ENCODE data around the gene PPP3CA. TPM values are rescaled to one million over a fixed set of nuclear protein-coding genes. Genes with fewer than 3 reads are reported as not detected.

The PPP3CA gene
- total and polyA plus RNA-seq, 5 donors, result 8.3 to 27.2 (median 18.7) TPM

DNA sequence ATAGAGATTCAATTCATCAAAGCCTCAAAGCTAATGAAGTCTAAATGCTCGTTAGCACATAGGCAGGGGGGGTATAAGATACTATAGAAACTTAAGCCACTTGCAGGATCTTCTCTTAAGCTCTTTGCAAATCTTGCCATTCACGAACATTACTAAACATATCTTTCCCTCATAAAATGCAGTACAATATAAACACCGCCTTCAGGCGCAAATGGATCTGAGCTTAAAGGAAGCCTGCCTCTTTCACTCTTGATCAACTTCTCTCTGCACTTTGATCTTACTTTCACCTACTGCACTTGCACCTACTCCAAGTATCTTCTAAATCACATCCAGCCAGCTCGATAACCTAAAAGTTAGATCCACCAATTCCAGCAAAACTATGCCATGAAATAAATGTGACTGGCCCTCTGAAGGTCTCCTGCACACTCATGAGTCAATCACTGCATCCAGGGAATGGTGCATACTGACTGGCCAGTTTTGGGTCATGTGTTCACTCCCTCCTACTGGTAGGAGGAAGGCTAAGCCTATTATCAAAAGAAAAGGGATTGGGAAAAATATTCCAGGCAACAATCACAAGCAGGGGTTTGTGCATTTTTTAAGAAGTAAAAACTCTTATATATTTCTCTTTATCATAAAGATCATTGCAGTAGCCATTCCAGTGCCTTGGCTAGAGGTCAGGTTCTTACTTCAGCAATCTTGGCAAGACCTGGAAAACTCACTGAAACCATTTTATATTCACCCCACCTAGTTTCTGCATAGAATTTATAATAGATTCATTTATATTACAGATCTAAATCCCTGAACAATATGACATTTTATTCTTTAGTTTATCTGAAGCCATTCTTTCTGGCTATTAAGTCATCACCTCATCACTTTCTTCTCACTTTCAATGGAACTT, 222.0 kb downstream of the PPP3CA start:
- Histone ChIP-seq H3K9me3 (ENCODE audit: control insufficient read depth, low read length) (no peaks in the 10 kb centered on the region), H3K27me3 (ENCODE audit: control insufficient read depth, insufficient read depth) (no peaks in the 10 kb centered on the region), H3K4me3 (ENCODE audit: low read length) (no peak overlapping the region), H3K4me1 (ENCODE audit: control insufficient read depth, insufficient read depth, low read length) (no peaks in the 10 kb centered on the region), H3K27ac (ENCODE audit: low read length) (no peak overlapping the region)
- intact Hi-C loops (cut with DNase I), result no loop called here
- DNase-seq, result no peak
- WGBS, result 94% methylated on average over 5 of the region's 5 CpGs
- no peak for ATAC-seq

DNA sequence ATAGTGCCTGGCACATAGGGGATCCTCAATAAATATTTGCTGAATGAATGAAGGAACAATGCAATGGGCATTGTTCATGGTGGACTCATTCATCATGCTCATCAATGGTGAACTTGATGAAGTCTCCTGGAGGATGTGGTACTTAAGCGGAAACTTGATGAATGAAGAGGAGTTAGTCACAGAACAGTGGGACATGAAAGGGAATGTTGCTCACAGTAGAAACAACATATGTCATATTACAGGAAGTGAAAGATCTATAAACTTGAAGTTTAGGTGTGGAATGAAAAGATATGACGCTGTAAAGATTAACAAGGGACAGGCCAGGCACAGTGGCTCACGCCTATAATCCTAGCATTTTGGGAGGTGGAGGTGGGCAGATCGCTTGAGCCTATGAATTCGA, 224.1 kb downstream of the PPP3CA start:
- ATAC-seq, result no peak
- WGBS, result 95% methylated on average over 5 of the region's 5 CpGs
- DNase-seq, result no peak

GRCh38 chr4:101122019-101122418, 225.3 kb downstream of the PPP3CA start:
- Histone ChIP-seq H3K27ac (ENCODE audit: low read length) (no peak overlapping the region), H3K4me3 (ENCODE audit: low read length) (no peak overlapping the region), H3K4me1 (ENCODE audit: control insufficient read depth, insufficient read depth, low read length) (no peaks in the 10 kb centered on the region), H3K9me3 (ENCODE audit: control insufficient read depth, low read length) (no peaks in the 10 kb centered on the region), H3K27me3 (ENCODE audit: control insufficient read depth, insufficient read depth) (no peaks in the 10 kb centered on the region)
- intact Hi-C loops (cut with DNase I), result no loop called here
- DNase-seq (no peak), ATAC-seq (no peak)

More for the DNA sequence above, 224.1 kb downstream of the PPP3CA start:
- intact Hi-C loops (cut with DNase I), result no loop called here
- no peaks in the 10 kb centered on the region for H3K9me3 ChIP-seq (ENCODE audit: control insufficient read depth, low read length)
- H3K4me3 ChIP-seq (ENCODE audit: low read length), result no peak overlapping the region
- H3K27me3 ChIP-seq (ENCODE audit: control insufficient read depth, insufficient read depth), result no peaks in the 10 kb centered on the region
- no peaks in the 10 kb centered on the region for H3K4me1 ChIP-seq (ENCODE audit: control insufficient read depth, insufficient read depth, low read length)
- no peak overlapping the region for H3K27ac ChIP-seq (ENCODE audit: low read length)

DNA sequence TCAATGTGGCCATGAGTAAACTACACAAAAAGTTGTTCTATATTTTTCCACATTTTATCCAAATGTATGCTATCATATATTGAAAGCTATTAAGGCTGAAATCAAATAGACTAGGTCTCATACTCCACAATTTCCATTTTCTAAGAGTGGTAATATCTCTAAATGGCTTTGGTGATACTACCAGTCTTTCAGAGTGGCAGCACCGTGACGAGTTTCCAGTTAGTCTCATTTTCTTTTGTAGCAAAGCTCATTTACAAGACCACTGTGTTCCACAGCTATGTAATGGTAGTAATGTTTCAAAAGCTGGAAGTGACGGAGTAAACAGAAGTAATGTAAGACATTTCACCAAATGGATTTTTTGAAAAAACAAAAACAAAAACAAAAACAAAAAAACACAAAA, 228.2 kb downstream of the PPP3CA start:
- Histone ChIP-seq H3K4me3 (ENCODE audit: low read length) (no peak overlapping the region), H3K27ac (ENCODE audit: low read length) (no peak overlapping the region), H3K9me3 (ENCODE audit: control insufficient read depth, low read length) (no peaks in the 10 kb centered on the region), H3K4me1 (ENCODE audit: control insufficient read depth, insufficient read depth, low read length) (no peaks in the 10 kb centered on the region), H3K27me3 (ENCODE audit: control insufficient read depth, insufficient read depth) (no peaks in the 10 kb centered on the region)
- DNase-seq (no peak), ATAC-seq (no peak)
- intact Hi-C loops (cut with DNase I), result no loop called here
- 90% methylated on average over 3 of the region's 3 CpGs for WGBS

GRCh38 chr4:101118617-101119016, 228.7 kb downstream of the PPP3CA start:
- no peaks in the 10 kb centered on the region for H3K9me3 ChIP-seq (ENCODE audit: control insufficient read depth, low read length)
- no peak overlapping the region for H3K4me3 ChIP-seq (ENCODE audit: low read length)
- 71% methylated on average over 1 of the region's 1 CpG for WGBS
- no peak for DNase-seq
- ATAC-seq, result no peak
- intact Hi-C loops (cut with DNase I), result no loop called here
- no peak overlapping the region for H3K27ac ChIP-seq (ENCODE audit: low read length)
- no peaks in the 10 kb centered on the region for H3K4me1 ChIP-seq (ENCODE audit: control insufficient read depth, insufficient read depth, low read length)
- H3K27me3 ChIP-seq (ENCODE audit: control insufficient read depth, insufficient read depth), result no peaks in the 10 kb centered on the region

- H3K27me3 ChIP-seq (ENCODE audit: control insufficient read depth, insufficient read depth), result no peaks in the 10 kb centered on the region
- H3K27ac ChIP-seq (ENCODE audit: low read length), result no peak overlapping the region
- H3K4me1 ChIP-seq (ENCODE audit: control insufficient read depth, insufficient read depth, low read length), result no peaks in the 10 kb centered on the region
- no peak for ATAC-seq
- intact Hi-C loops (cut with DNase I), result no loop called here
- H3K4me3 ChIP-seq (ENCODE audit: low read length), result no peak overlapping the region
- WGBS, result 67% methylated on average over 4 of the region's 4 CpGs
- DNase-seq, result no peak
- no peaks in the 10 kb centered on the region for H3K9me3 ChIP-seq (ENCODE audit: control insufficient read depth, low read length)
These were observed 231.4 kb downstream of the PPP3CA start for GRCh38 chr4:101115887-101116286.

DNA sequence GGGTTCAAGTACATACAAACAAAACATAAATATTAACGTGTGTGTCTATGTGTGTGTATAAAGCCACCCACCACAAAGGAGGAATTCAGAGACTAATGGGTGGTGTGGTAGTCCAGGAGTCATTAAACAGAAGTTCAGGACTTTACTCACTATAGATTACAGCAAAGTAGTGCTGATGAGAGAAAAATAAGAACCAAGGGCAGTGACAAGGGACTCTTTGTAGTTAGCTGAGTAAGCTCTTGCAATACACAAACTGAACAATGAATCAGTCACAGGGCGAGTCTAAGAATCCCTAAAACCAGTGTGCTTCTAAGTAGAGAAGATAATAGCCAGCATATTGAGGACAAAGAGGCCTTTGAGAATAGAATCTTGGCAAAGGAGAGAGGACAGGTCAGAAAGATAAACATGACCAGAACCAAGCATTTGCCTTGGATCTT, 232.4 kb downstream of the PPP3CA start:
- Histone ChIP-seq H3K4me3 (ENCODE audit: low read length) (no peak overlapping the region), H3K27me3 (ENCODE audit: control insufficient read depth, insufficient read depth) (no peaks in the 10 kb centered on the region), H3K9me3 (ENCODE audit: control insufficient read depth, low read length) (no peaks in the 10 kb centered on the region), H3K4me1 (ENCODE audit: control insufficient read depth, insufficient read depth, low read length) (no peaks in the 10 kb centered on the region), H3K27ac (ENCODE audit: low read length) (no peak overlapping the region)
- DNase-seq (peak in 1 of 3 donors; percentile 11), ATAC-seq (peak; percentile 87 to 90)
- intact Hi-C loops (cut with DNase I), result no loop called here
- WGBS, result 48% methylated on average over 2 of the region's 2 CpGs

- Histone ChIP-seq H3K27ac (ENCODE audit: low read length) (no peak overlapping the region), H3K9me3 (ENCODE audit: control insufficient read depth, low read length) (no peaks in the 10 kb centered on the region), H3K4me3 (ENCODE audit: low read length) (no peak overlapping the region), H3K27me3 (ENCODE audit: control insufficient read depth, insufficient read depth) (no peaks in the 10 kb centered on the region), H3K4me1 (ENCODE audit: control insufficient read depth, insufficient read depth, low read length) (peaks cover 8% of the 10 kb centered on the region)
- DNase-seq (no peak), ATAC-seq (no peak)
- intact Hi-C loops (cut with DNase I), result no loop called here
- 81% methylated on average over 6 of the region's 6 CpGs for WGBS
These were observed 242.8 kb downstream of the PPP3CA start for GRCh38 chr4:101104312-101105052.

- H3K27ac ChIP-seq (ENCODE audit: low read length), result no peak overlapping the region
- WGBS, result 24% methylated on average over 4 of the region's 4 CpGs
These were observed 243.8 kb downstream of the PPP3CA start for GRCh38 chr4:101103381-101104142.

GRCh38 chr4:101102114-101102742, 245.1 kb downstream of the PPP3CA start:
- peak; percentile 78 to 88 for ATAC-seq
- WGBS, result 10% methylated on average over 1 of the region's 1 CpG
- intact Hi-C loops (cut with DNase I), result no loop called here
- DNase-seq, result peak; percentile 72 to 90 (median 77)
- Histone ChIP-seq H3K27me3 (ENCODE audit: control insufficient read depth, insufficient read depth) (no peaks in the 10 kb centered on the region), H3K4me1 (ENCODE audit: control insufficient read depth, insufficient read depth, low read length) (peaks cover 6% of the 10 kb centered on the region), H3K4me3 (ENCODE audit: low read length) (no peak overlapping the region), H3K9me3 (ENCODE audit: control insufficient read depth, low read length) (no peaks in the 10 kb centered on the region), H3K27ac (ENCODE audit: low read length) (no peak overlapping the region)

More at GRCh38 chr4:101103381-101104142, 243.8 kb downstream of the PPP3CA start:
- Histone ChIP-seq H3K4me1 (ENCODE audit: control insufficient read depth, insufficient read depth, low read length) (peaks cover 7% of the 10 kb centered on the region), H3K9me3 (ENCODE audit: control insufficient read depth, low read length) (no peaks in the 10 kb centered on the region), H3K27me3 (ENCODE audit: control insufficient read depth, insufficient read depth) (no peaks in the 10 kb centered on the region), H3K4me3 (ENCODE audit: low read length) (no peak overlapping the region)
- intact Hi-C loops (cut with DNase I), result no loop called here
- ATAC-seq, result peak in 1 of 2 donors; percentile 48
- DNase-seq, result no peak
